Dedifferentiated amniotic fluid mesenchymal stem cell (primary cell): ENCODE measurements around the gene MED13.
"Not testable (repeated sequence)": the region's sequence is repeated elsewhere in the genome, so short reads cannot be mapped to it uniquely, and the experiment has no call there.

Experiments used
- DNase-seq: peaks from one replicate; pipeline ENCODE4 v3.0.0-alpha.2; 2016; ENCODE audit errors: extremely low spot score

Gene MED13

GRCh38 chr17:61997664-61998063 lies 67.4 kb downstream of the MED13 start:
- peak; percentile 30 for DNase-seq

- no peak for DNase-seq
These were observed 68.0 kb downstream of the MED13 start for GRCh38 chr17:61996916-61997605.

GRCh38 chr17:61989509-61989908 lies 75.6 kb downstream of the MED13 start:
- no peak for DNase-seq

DNA sequence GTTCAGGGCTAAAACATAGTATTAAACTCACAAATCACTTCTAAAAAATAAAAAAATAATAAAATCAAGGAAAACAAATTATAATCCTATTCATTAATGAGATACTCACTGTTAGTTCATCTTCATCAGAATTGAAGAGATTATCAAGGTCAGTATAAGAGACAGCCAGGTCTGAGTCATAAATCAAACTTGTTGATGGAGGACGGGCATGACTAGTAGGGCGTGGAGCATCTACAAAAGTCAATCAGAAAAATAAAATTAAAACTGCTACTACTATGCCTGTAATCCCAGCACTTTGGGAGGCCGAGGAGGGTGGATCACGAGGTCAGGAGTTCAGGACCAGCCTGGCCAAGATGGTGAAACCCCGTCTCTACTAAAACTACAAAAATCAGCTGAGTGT lies 78.2 kb downstream of the MED13 start:
- no peak for DNase-seq

GRCh38 chr17:61984821-61985220 lies 80.3 kb downstream of the MED13 start:
- DNase-seq = no peak

DNA sequence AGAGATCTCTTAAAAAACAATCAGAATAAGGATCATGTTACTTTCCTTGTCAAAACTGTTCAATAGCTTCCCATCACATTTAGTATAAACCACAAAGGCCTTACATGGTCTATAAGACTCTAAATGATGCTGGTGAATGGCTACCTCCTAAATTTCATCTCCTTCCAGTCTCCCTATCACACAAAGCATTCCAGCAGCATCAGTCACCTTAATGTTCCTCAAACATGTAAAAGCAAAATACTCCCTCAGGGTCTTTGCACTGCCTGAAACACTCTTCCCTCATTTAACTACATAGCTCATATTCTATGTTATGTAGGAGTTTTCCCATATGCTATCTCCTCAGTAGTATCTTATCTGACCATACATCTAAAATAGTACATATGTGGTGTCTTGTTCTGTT lies 83.8 kb downstream of the MED13 start:
- peak; percentile 21 for DNase-seq

- DNase-seq = no peak
These were observed 84.5 kb downstream of the MED13 start for GRCh38 chr17:61980535-61980934.

- DNase-seq = no peak
These were observed 91.0 kb downstream of the MED13 start for GRCh38 chr17:61974115-61974514.

- DNase-seq = no peak
These were observed 92.8 kb downstream of the MED13 start for GRCh38 chr17:61972311-61972710.

- no peak for DNase-seq
These were observed 95.0 kb downstream of the MED13 start for GRCh38 chr17:61970030-61970429.

DNA sequence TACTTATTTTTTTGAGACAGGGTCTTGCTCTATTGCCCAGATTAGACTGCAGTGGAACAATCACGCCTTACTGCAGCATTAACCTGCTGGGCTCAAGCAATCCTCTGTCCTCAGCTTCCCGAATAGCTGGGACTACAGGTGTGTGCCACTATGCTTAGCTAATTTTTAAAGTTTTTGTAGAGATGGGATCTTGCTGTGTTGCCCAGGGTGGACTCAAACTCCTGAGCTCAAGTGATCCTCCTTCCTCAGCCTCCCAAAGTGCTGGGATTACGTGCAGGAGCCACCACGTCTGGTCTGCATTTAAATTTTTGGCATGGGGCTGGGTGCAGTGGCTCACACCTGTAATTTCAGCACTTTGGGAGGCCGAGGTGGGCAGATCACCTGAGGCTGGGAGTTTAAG lies 96.3 kb downstream of the MED13 start:
- DNase-seq = no peak

- no peak for DNase-seq
These were observed 97.3 kb downstream of the MED13 start for GRCh38 chr17:61967729-61968128.

DNA sequence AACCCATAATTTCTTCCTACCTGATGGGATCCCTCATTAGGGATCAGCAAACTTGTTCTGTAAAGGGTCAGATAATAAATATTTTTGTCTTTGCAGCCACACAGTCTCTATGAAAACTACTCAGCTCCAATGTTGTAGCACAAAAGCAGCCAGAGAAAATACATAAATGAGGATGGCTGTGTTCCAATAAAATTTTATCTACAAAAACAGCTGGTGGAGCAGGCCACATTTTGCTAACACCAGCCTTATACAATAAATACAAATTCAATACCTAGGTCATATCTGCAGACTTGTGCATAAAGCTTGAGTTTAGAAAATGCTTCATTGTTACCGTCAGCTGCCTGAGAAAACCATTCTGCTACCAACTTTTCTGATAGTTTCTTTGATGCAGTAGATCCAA lies 98.9 kb downstream of the MED13 start:
- DNase-seq = no peak

DNA sequence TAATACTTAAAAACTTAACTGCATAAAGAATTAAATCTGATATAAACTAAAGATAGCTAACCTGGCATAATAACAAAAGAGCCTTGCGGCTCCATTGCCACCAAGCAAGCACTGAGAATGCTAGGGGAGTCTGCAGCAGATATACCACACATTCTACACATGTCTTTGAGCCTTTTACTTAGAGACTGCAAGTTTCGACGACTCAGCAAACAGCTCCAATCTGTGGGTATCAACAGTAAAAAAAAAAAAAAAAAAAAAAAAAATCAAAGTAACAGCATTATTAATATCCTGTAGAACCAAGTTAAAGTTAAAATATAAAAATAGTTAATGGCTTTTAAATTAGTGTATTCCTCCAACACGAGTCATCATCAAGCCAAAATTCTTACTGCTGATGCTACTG lies 109.5 kb downstream of the MED13 start:
- DNase-seq = no peak

- no peak for DNase-seq
These were observed 117.6 kb downstream of the MED13 start for GRCh38 chr17:61947367-61948078.

DNA sequence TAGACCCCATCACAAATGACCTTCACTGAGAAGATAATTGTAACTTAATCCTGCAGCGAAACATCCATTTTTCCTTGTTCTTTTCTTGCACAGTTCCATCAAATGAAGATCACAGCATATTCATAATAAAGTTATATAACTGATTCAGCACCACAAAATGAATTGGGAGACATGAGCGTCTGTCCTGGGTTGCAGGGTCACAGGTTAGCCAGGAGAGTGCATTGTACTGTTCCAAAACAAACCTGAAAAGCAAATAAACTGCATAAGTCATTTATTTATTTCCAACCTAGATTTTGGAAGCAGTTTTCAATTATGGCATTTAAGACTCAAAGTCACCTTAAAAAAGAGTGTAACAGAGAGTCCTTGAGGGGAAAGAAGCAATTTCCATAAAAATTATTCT lies 118.7 kb downstream of the MED13 start:
- DNase-seq = no peak

DNA sequence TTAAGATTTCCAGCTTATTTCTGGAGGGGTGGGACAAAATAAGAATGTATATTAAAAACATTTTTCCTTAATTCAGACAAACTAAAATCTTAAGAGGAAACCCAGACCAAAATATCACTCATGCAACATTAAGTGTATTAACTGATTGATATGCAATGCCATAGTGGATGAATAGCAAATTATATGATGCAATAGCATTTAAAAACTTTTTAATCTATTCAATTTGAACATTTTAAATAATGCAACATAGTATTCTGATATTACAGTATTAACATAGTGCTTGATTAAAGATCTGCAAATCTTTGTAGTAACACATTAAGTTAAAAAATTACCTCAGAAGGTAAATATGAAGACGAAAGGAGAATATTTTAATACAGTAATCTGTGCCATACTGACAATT lies 122.0 kb downstream of the MED13 start:
- DNase-seq = no peak

GRCh38 chr17:61942085-61942484 lies 123.0 kb downstream of the MED13 start:
- DNase-seq = no peak

- no peak for DNase-seq
These were observed 137.0 kb downstream of the MED13 start for GRCh38 chr17:61928101-61928436.

- peak; percentile 93 for DNase-seq
These were observed 137.6 kb downstream of the MED13 start, which contains the start of gene INTS2 for GRCh38 chr17:61927208-61928100. Gene INTS2 (minus strand): TSS chr17:61927982. CDS start chr17:61926644, 1,338 bp downstream.

- DNase-seq = peak; percentile 56
These were observed 138.3 kb downstream of the MED13 start for GRCh38 chr17:61926826-61927207.

GRCh38 chr17:61915162-61915561 lies 149.9 kb downstream of the MED13 start:
- DNase-seq = not testable (repeated sequence)
